NCI-H510A (cell line): ENCODE data around the gene HTT.

Experiments used
- DNase-seq: peaks from one replicate; lab custom pipeline; 2025; lab: John Stamatoyannopoulos, UW

The HTT gene

GRCh38 chr4:3263053-3263875, 188.8 kb downstream of the HTT start:
- DNase-seq = no peak

- DNase-seq = no peak
Measured at GRCh38 chr4:3263876-3264193, 189.4 kb downstream of the HTT start.

GRCh38 chr4:3266076-3266475, 191.6 kb downstream of the HTT start:
- DNase-seq = no peak

- no peak for DNase-seq
Measured at GRCh38 chr4:3267576-3268394, 193.3 kb downstream of the HTT start.

GRCh38 chr4:3268395-3269104, 194.1 kb downstream of the HTT start:
- DNase-seq = no peak

GRCh38 chr4:3269105-3269927, 194.8 kb downstream of the HTT start:
- DNase-seq = no peak

- no peak for DNase-seq
Measured at GRCh38 chr4:3269991-3270611, 195.6 kb downstream of the HTT start.

GRCh38 chr4:3271131-3271530, 196.7 kb downstream of the HTT start:
- DNase-seq = no peak

- DNase-seq = no peak
Measured at GRCh38 chr4:3276986-3277385, 202.5 kb downstream of the HTT start.

GRCh38 chr4:3280466-3280865, 206.0 kb downstream of the HTT start:
- no peak for DNase-seq

GRCh38 chr4:3283483-3283882, 209.0 kb downstream of the HTT start:
- DNase-seq = no peak

- DNase-seq = no peak
Measured at GRCh38 chr4:3283916-3284315, 209.4 kb downstream of the HTT start.

GRCh38 chr4:3284734-3285557, 210.5 kb downstream of the HTT start:
- DNase-seq = no peak

- DNase-seq = no peak
Measured at GRCh38 chr4:3285558-3286334, 211.3 kb downstream of the HTT start.

- no peak for DNase-seq
Measured at GRCh38 chr4:3286335-3287175, 212.1 kb downstream of the HTT start.

- no peak for DNase-seq
Measured at GRCh38 chr4:3287271-3287971, 212.9 kb downstream of the HTT start.

- DNase-seq = no peak
Measured at GRCh38 chr4:3287972-3288570, 213.6 kb downstream of the HTT start.
